Dermis lymphatic vessel endothelial cell (primary cell): Measurements from ENCODE around the gene RAC2. TPM values are rescaled to one million over a fixed set of nuclear protein-coding genes. Genes with fewer than 3 reads are reported as not detected.

Experiments
- total RNA-seq: library from RNA; depleted of rRNA; stranded (reverse); fragments of >200 nt; gene quantifications from 2 replicates; pipeline ENCODE4 v1.2.1, GENCODE V29; 2014

RAC2 gene
- 2.9 and 4.6 TPM in 2 replicates for total RNA-seq

DNA sequence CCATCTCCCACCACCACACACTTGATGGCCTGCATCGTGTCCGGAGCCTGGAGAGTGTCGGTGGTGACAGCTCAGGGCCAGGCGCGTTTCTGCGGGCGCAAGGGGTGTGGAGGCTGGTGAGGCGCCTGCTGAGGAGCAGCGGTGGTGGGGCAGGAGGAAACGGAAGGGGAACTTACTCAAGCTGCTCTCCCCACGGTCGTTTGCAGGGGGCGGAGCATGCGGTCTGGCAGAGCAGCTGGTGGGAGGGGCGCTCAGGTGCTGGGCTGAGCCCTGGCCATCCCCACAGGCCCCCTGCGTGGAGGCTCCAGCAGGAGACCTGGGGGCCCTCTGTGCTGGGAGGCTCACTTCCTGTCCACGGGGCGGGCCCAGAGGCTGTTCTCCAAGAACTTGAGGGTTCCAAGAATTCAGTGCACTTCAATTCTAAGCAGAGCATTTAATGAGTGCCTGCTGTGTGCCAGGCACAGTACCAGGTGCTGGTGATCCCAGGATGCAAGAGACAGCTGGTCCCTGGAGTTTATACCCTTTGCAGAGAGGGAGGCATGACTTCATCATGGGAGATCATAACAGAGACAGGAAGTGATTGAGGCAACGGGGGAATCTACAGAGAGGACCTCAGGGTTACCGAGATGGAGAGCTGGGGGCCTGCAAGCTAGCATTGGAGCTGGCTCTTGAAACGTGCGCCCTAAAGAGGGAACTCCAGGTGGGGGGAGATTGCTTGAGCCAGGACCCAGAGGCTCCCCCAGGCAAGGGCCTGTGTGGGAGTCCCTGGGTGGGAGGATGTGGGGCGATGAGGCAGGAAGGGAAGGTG is at the start of gene RAC2:
Gene RAC2, minus strand, starts transcription at position 156 of the 808 bp plus-strand sequence. Its CDS starts 121 bp downstream, at position 35.

DNA sequence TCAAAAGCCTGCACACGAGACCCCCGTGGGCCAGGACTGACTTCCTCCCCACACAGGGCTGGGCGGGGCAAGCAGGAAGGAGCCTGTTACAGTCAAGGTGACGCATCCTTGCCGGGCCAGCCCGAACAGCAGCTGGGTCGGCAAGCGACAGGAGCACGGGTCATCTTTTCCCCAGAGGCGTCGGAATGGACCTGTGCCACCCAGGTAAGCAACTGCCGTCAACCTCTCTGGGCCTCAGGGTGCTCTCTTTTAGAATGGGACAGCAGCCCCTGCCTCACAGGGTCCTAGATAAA is 38.3 kb upstream of the RAC2 start, which contains the start of gene CYTH4:
Gene CYTH4, plus strand, starts transcription at position 124 of the 293 bp plus-strand sequence. Its CDS starts 62 bp downstream, at position 186.

DNA sequence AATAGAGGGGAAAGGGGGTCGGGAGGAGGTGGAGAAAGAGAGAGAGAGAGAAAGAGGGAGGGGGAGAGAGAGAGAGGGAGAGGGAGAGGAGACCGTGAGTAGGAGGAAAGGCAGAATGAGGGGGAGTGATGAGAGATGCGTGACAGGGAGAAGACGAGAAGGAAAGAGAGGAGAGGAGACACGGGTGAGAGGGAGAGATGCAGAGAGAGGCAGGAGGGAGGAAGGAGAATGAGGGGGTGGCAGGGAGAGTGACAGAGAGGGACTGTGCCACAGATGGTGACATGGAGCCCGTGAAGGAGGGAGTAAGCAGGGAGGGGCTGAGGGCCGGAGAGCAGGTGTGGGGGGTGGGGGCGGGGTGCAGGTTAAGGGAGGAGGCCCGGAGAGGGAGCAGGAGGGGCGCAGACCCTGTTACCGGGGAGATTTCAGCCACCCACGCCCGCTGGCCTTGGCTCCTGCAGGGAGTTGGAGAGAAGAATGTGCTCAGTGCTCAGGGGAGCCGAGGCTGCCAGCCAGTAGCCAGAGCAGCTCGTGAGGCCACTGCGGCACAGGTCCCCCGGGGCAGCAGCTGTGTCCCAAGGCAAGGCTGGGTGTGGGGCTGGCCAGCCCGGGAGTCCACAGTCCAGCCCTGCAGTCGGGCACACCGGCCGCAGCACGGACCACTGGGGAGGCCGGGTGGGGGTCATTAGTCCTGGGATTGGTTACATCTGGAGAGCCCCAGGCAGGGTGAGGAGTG is 31.7 kb downstream of the RAC2 start, which contains the start of gene SSTR3:
Gene SSTR3, minus strand, starts transcription at position 304 of the 733 bp plus-strand sequence. CDS start 4,674 bp downstream, outside the sequence.

GRCh38 chr22:37187891-37188761 is 55.9 kb downstream of the RAC2 start, which contains the start of gene C1QTNF6:
Gene C1QTNF6, minus strand, starts transcription at chr22:37188247. Its CDS starts 34 bp downstream, at chr22:37188213.

Other genes with a start within 250 kb of the RAC2 start
- gene TST, start 224.8 kb downstream of the RAC2 start, total RNA-seq = 56.2 and 65.7 TPM in 2 replicates
- 110 and 124 TPM in 2 replicates for gene MPST, start 224.5 kb downstream of the RAC2 start, total RNA-seq
- gene KCTD17, start 192.5 kb downstream of the RAC2 start, total RNA-seq = 53.2 and 82.8 TPM in 2 replicates
- gene TMPRSS6, start 134.6 kb downstream of the RAC2 start, total RNA-seq = not detected in 2 replicates
- under 0.01 TPM in 1 of 2 replicates, not detected in the other for gene IL2RB, start 94.4 kb downstream of the RAC2 start, total RNA-seq
- gene C1QTNF6, start 56.0 kb downstream of the RAC2 start, total RNA-seq = 5.1 and 8.0 TPM in 2 replicates
- not detected in 2 replicates for gene SSTR3, start 31.8 kb downstream of the RAC2 start, total RNA-seq
- gene CYTH4, start 38.2 kb upstream of the RAC2 start, total RNA-seq = under 0.01 and 0.17 TPM in 2 replicates
- under 0.01 TPM in 1 of 2 replicates, not detected in the other for gene ELFN2, start 183.2 kb upstream of the RAC2 start, total RNA-seq
- 105 and 133 TPM in 2 replicates for gene MFNG, start 242.1 kb upstream of the RAC2 start, total RNA-seq